MM.1S (cell line): Measurements from ENCODE around the gene MYD88.
"Not testable (repeated sequence)": the region's sequence is repeated elsewhere in the genome, so short reads cannot be mapped to it uniquely, and the experiment has no call there.

Experiments used
- DNase-seq: peaks from one replicate; pipeline ENCODE4 v3.0.0-alpha.2; 2015
- H2AFZ ChIP-seq: fragments of 300-600 bp; sonication (generic); 2 replicates; pipeline ENCODE4 v1.6.0; 2016; ENCODE audit warnings: antibody characterized with exemption, low read length
- H3F3A ChIP-seq: fragments of 300-600 bp; sonication (generic); 2 replicates; pipeline ENCODE4 v1.6.1; 2016; ENCODE audit warnings: mild to moderate bottlenecking, antibody characterized with exemption, low read length, moderate library complexity, mixed read lengths; ENCODE audit not compliant: insufficient read depth
- H3K27ac ChIP-seq: fragments of 300-600 bp; sonication (generic); 2 replicates; pipeline ENCODE4 v1.5.1; 2016; ENCODE audit warnings: mild to moderate bottlenecking, low read length
- H3K27me3 ChIP-seq: fragments of 300-600 bp; sonication (generic); replicated peaks from 2 replicates; pipeline ENCODE4 v1.6.0; 2016; ENCODE audit warnings: low read length; ENCODE audit not compliant: insufficient read depth
- H3K36me3 ChIP-seq: fragments of 300-600 bp; sonication (generic); replicated peaks from 2 replicates; pipeline ENCODE4 v1.6.1; 2016; ENCODE audit warnings: mild to moderate bottlenecking, low read length, mixed read lengths; ENCODE audit not compliant: insufficient read depth
- H3K4me1 ChIP-seq: fragments of 300-600 bp; sonication (generic); 2 replicates; pipeline ENCODE4 v1.6.1; 2016; ENCODE audit warnings: low read length, mixed read lengths
- H3K4me2 ChIP-seq: fragments of 300-600 bp; sonication (generic); 2 replicates; pipeline ENCODE4 v1.6.0; 2016; ENCODE audit warnings: low read depth, low read length
- H3K4me3 ChIP-seq: fragments of 300-600 bp; sonication (generic); 2 replicates; pipeline ENCODE4 v1.5.1; 2016; ENCODE audit warnings: low read length, mixed read lengths
- H3K79me2 ChIP-seq: fragments of 300-600 bp; sonication (generic); 2 replicates; pipeline ENCODE4 v1.6.1; 2016; ENCODE audit warnings: mixed run types, low read length, mixed read lengths
- H3K9ac ChIP-seq: fragments of 300-600 bp; sonication (generic); 2 replicates; pipeline ENCODE4 v1.6.1; 2016; ENCODE audit warnings: low read length, mixed read lengths
- H3K9me2 ChIP-seq: fragments of 300-600 bp; sonication (generic); replicated peaks from 2 replicates; pipeline ENCODE4 v1.6.1; 2016; ENCODE audit warnings: mild to moderate bottlenecking, low read length, mixed read lengths; ENCODE audit not compliant: insufficient read depth
- H3K9me3 ChIP-seq: fragments of 300-600 bp; sonication (generic); replicated peaks from 2 replicates; pipeline ENCODE4 v1.6.1; 2016; ENCODE audit warnings: mild to moderate bottlenecking, low read length, mixed read lengths; ENCODE audit not compliant: insufficient read depth
- H4K20me1 ChIP-seq: fragments of 300-600 bp; sonication (generic); 2 replicates; pipeline ENCODE4 v1.6.1; 2016; ENCODE audit warnings: mild to moderate bottlenecking, low read length, moderate library complexity, mixed read lengths; ENCODE audit not compliant: insufficient read depth
- EZH2 ChIP-seq: fragments of 300-600 bp; sonication (generic); optimal IDR thresholded peaks from 2 replicates; pipeline ENCODE3; 2017; ENCODE audit warnings: low read depth, mild to moderate bottlenecking, antibody characterized with exemption, low read length, mixed read lengths
- EZH2phosphoT487 ChIP-seq: fragments of 300-600 bp; sonication (generic); IDR thresholded peaks from 2 replicates; pipeline ENCODE4 v1.6.1; 2018; ENCODE audit warnings: antibody characterized with exemption, low read length
- TF ChIP-seq, protein P1 (sequence below): fragments of 300-600 bp; sonication (generic); IDR thresholded peaks from 2 replicates; pipeline ENCODE4 v1.5.1; 2016; ENCODE audit warnings: antibody characterized with exemption, low read length, mixed read lengths

The MYD88 gene

DNA sequence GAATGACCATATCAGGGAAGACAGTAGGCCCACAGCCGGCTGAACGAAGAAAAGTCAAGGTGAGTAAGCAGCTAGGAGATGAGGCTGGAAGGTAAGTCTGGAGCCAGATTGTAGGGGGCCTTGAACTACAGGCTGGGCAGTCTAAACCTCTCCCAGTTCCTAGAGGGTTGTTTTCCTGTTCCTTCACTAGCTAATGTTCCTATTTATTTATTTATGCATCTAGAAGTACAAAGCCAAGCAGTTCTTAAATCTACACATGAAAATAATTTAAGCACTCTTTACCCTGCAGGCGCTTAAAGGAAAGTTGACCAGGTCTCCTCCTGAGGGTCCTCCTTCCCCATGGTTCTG is 5.3 kb upstream of the MYD88 start:
- no peak overlapping the region for H3K4me3 ChIP-seq
- no peaks in the 10 kb centered on the region for H3F3A ChIP-seq
- H3K9me3 ChIP-seq = no peaks in the 10 kb centered on the region
- H3K9me2 ChIP-seq = no peaks in the 10 kb centered on the region
- no peaks in the 10 kb centered on the region; the same call in 1 of the 2 replicates for H3K36me3 ChIP-seq
- H2AFZ ChIP-seq = no peak overlapping the region
- TF ChIP-seq EZH2 (no peak), EZH2phosphoT487 (no peak)
- TF ChIP-seq, protein P1, sequence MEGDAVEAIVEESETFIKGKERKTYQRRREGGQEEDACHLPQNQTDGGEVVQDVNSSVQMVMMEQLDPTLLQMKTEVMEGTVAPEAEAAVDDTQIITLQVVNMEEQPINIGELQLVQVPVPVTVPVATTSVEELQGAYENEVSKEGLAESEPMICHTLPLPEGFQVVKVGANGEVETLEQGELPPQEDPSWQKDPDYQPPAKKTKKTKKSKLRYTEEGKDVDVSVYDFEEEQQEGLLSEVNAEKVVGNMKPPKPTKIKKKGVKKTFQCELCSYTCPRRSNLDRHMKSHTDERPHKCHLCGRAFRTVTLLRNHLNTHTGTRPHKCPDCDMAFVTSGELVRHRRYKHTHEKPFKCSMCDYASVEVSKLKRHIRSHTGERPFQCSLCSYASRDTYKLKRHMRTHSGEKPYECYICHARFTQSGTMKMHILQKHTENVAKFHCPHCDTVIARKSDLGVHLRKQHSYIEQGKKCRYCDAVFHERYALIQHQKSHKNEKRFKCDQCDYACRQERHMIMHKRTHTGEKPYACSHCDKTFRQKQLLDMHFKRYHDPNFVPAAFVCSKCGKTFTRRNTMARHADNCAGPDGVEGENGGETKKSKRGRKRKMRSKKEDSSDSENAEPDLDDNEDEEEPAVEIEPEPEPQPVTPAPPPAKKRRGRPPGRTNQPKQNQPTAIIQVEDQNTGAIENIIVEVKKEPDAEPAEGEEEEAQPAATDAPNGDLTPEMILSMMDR = no peak
- no peak for DNase-seq
- H3K79me2 ChIP-seq = peaks cover 18% of the 10 kb centered on the region
- H3K27ac ChIP-seq = no peak overlapping the region
- H3K4me2 ChIP-seq = no peak overlapping the region
- H4K20me1 ChIP-seq = no peaks in the 10 kb centered on the region
- no peak overlapping the region for H3K9ac ChIP-seq
- H3K4me1 ChIP-seq = peaks cover 6% of the 10 kb centered on the region; the same call in 1 of the 2 replicates
- no peaks in the 10 kb centered on the region for H3K27me3 ChIP-seq

DNA sequence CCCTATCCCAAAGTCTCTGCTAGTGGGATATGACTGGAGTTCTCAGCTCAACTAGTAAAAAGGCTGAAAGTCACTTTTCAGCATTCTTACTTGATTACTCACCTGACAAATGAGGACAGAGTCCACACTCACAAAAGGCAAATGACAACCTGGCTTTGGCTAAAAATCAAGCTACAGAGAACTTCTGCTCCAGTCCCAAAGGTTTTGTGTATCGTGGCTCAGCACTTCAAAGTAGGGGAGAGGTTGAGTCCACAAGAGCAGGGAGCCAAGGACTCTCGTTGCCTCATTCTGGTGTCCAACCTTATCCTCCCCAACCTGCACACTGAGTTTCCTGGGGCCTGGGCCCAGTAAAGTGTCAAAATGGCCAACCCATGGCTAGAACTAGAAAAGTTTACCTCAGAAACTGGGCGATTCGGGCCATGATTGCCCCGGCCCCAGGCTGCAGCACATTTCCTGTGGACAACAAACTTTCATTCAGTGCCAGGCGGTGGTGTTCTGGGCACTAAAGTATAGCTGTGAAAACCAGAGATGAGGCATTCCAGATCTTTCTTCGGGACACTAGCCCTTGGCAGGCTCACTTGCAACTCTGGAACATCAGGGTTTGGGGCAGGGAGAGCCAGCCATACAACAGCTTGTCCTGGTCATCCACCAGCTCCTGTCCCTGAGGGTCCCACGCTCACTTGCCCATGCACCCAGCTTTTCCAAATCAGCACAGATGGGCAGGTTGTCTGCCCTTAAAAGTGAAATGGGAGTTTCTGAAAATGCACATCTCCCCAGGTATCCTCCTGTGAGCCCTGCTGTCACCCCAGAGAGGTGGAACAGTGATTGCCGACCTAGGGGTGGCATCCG is 4.7 kb upstream of the MYD88 start:
- Histone ChIP-seq H2AFZ (no peak overlapping the region), H3K27me3 (no peaks in the 10 kb centered on the region), H3K9me3 (no peaks in the 10 kb centered on the region), H3K79me2 (peaks cover 18% of the 10 kb centered on the region), H3F3A (no peaks in the 10 kb centered on the region), H3K36me3 (no peaks in the 10 kb centered on the region; the same call in 1 of the 2 replicates), H3K4me1 (peaks cover 6% of the 10 kb centered on the region; the same call in 1 of the 2 replicates), H3K9ac (no peak overlapping the region), H4K20me1 (no peaks in the 10 kb centered on the region), H3K9me2 (no peaks in the 10 kb centered on the region), H3K27ac (no peak overlapping the region), H3K4me2 (no peak overlapping the region), H3K4me3 (no peak overlapping the region)
- DNase-seq = no peak
- TF ChIP-seq EZH2 (no peak), EZH2phosphoT487 (no peak)
- TF ChIP-seq, protein P1 = no peak

DNA sequence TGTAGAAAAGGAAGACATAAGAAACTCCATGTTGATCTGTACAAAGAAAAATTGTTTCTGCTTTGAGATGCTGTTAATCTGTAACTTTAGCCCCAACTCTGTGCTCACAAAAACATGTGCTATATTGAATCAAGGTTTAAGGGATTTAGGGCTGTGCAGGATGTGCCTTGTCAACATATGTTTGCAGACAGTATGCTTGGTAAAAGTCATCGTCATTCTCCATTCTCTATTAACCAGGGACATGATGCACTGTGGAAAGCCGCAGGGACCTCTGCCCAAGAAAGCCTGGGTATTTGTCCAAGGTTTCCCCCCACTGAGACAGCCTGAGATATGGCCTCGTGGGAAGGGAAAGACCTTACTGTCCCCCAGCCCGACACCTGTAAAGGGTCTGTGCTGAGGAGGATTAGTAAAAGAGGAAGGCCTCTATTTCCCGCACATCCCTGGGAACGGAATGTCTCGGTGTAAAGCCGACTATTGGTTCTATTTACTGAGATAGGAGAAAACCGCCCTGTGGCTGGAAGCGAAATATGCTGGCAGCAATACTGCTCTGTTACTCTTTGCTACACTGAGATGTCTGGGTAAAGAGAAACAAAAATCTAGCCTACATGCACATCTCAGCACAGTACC is 3.8 kb upstream of the MYD88 start:
- H4K20me1 ChIP-seq, H3K4me3 ChIP-seq, H3K9me3 ChIP-seq, H3K27ac ChIP-seq, H3K4me2 ChIP-seq, DNase-seq, H3K4me1 ChIP-seq, H3K36me3 ChIP-seq, H2AFZ ChIP-seq, H3K27me3 ChIP-seq, H3K9ac ChIP-seq, H3F3A ChIP-seq, H3K9me2 ChIP-seq: not testable (repeated sequence)
- H3K79me2 ChIP-seq = peaks cover 22% of the 10 kb centered on the region

DNA sequence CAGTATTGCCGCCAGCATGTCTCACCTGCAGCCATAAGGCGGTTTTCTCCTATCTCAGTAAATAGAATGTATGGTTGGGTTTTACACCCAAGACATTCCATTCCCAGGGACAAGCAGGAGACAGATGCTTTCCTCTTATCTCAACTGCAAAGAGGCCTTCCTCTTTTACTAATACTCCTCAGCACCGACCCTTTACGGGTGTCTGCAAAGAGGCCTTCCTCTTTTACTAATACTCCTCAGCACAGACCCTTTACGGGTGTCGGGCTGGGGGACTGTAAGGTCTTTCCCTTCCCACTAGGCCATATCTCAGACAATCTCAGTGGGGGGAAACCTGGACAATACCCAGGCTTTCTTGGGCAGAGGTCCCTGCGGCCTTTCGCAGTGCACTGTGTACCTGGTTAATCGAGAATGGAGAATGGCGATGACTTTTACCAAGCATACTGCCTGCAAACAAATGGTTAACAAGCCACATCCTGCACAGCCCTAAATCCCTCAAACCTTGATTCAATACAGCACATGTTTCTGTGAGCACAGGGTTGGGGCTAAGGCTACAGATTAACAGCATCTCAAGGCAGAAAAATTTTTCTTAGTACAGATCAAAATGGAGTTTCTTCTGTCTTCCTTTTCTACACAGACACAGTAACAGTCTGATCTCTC is 2.7 kb upstream of the MYD88 start:
- H3K4me1 ChIP-seq, H3K27ac ChIP-seq, H3K9me2 ChIP-seq, H4K20me1 ChIP-seq, H3K9me3 ChIP-seq, H3F3A ChIP-seq, DNase-seq, H3K36me3 ChIP-seq, H3K27me3 ChIP-seq: not testable (repeated sequence)
- Histone ChIP-seq H2AFZ (peak overlapping the region; percentile 86; the same call in 1 of the 2 replicates), H3K4me3 (peak overlapping the region; percentile 66), H3K79me2 (peaks cover 28% of the 10 kb centered on the region), H3K9ac (peak overlapping the region; percentile 85; the same call in 1 of the 2 replicates), H3K4me2 (peak overlapping the region; percentile 86)
